Erythroblast (primary cell): ENCODE results near the gene REPIN1.

Experiments
- DNase-seq, 2 experiments: peaks; one replicate each; lab custom pipeline; 2025; lab: John Stamatoyannopoulos, UW
- GATA1 ChIP-seq: IDR thresholded peaks from 2 replicates; pipeline ENCODE4 v1.6.1; 2011; ENCODE audit warnings: low read depth, mild to moderate bottlenecking, control low read depth, low read length, moderate library complexity
- POLR2A ChIP-seq: IDR thresholded peaks from 2 replicates; pipeline ENCODE4 v1.6.1; 2011; ENCODE audit warnings: mild to moderate bottlenecking, low read length

The REPIN1 gene

GRCh38 chr7:150402671-150403321 is 34.2 kb downstream of the REPIN1 start:
- no peak for TF ChIP-seq POLR2A
- no peak for TF ChIP-seq GATA1
- no peak for DNase-seq

GRCh38 chr7:150403376-150404171 is 35.0 kb downstream of the REPIN1 start:
- DNase-seq, result no peak
- TF ChIP-seq GATA1 (no peak), POLR2A (no peak)

- DNase-seq, result peak; percentile 79 to 80
- TF ChIP-seq GATA1 (no peak), POLR2A (no peak)
Measured at GRCh38 chr7:150404172-150404804, 35.7 kb downstream of the REPIN1 start.

GRCh38 chr7:150404805-150405583 is 36.4 kb downstream of the REPIN1 start:
- TF ChIP-seq GATA1, result no peak
- TF ChIP-seq POLR2A, result peak; percentile 77
- peak; percentile 95 for DNase-seq

GRCh38 chr7:150405584-150406311 is 37.1 kb downstream of the REPIN1 start:
- DNase-seq, result peak; percentile 94 to 95
- TF ChIP-seq POLR2A (no peak), GATA1 (no peak)

- no peak for TF ChIP-seq POLR2A
- DNase-seq, result peak; percentile 49 to 50
Measured at GRCh38 chr7:150406312-150406566, 37.6 kb downstream of the REPIN1 start.

- peak; percentile 73 to 79 for DNase-seq
- TF ChIP-seq POLR2A, result no peak
- TF ChIP-seq GATA1, result no peak
Measured at GRCh38 chr7:150406567-150407421, 38.2 kb downstream of the REPIN1 start.

- DNase-seq, result no peak
- TF ChIP-seq POLR2A, result no peak
- TF ChIP-seq GATA1, result no peak
Measured at GRCh38 chr7:150407588-150408392, 39.2 kb downstream of the REPIN1 start.

GRCh38 chr7:150408393-150409299 is 40.0 kb downstream of the REPIN1 start:
- TF ChIP-seq POLR2A (no peak), GATA1 (no peak)
- no peak for DNase-seq

- TF ChIP-seq GATA1, result no peak
- no peak for TF ChIP-seq POLR2A
- no peak for DNase-seq
Measured at GRCh38 chr7:150409300-150410030, 40.8 kb downstream of the REPIN1 start.

- TF ChIP-seq GATA1 (no peak), POLR2A (no peak)
- DNase-seq, result no peak
Measured at GRCh38 chr7:150410131-150410530, 41.5 kb downstream of the REPIN1 start.
